Neural cell (in vitro differentiated cells): ENCODE data around the gene SH3RF3.

Source experiments
- EZH2 ChIP-seq: fragments of 200-600, 300-800 bp; shearing (Covaris generic), sonication (generic); IDR thresholded peaks from 2 replicates; pipeline ENCODE4 v1.6.1; 2014; ENCODE audit warnings: antibody characterized with exemption, low read length, borderline replicate concordance, mild to moderate bottlenecking; ENCODE audit not compliant: insufficient read depth, poor library complexity, severe bottlenecking
- TF ChIP-seq, protein P1 (sequence below): fragments of 450-650 bp; IDR thresholded peaks from 2 replicates; pipeline ENCODE4 v1.5.1; 2014; ENCODE audit warnings: antibody characterized with exemption, mild to moderate bottlenecking, moderate library complexity; ENCODE audit not compliant: poor library complexity, severe bottlenecking

DNA sequence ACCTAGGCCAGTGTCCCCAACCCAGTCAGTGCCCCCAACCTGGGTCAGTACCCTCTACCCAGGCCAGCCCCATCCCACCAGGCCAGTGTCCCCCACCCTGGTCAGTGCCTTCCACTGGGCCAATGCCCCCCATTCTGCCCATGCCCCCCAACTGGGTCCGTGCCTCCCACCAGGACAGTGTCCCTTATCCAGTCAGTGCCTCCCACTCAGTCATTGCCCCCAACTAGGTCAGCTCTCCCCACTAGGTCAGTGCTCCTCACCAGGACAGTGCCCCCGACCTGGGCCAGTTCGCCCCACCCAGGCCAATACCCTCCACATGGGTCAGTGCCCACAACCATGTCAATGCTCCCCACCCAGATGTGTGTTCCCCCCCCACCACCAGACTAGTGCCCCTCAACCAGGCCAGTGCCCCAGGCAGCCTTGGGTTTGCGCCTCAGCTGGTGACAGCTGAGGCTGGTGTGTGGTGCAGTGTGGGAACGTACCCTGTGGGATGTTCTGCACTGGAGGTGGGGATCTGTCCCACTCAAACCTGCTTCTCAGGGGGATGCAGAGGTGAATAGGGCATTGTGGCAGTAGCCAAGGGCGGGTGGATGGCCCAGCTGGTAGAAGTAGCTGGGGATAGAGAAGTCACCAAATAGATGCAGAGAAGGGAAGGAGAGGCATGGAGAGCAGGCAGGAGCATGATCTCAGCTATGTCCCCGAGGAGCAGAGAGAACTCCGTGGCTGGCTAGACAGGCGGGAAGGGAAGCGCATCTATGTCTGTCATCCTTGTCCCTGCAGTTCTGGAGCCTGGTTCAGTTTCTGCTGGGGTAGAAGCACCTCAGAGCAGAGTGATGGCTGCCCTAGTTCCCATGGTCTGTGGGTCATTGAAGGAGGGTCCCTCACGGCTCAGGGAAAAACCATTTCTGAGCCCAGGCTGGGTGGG lies 168.8 kb downstream of the SH3RF3 start:
- TF ChIP-seq, protein P1, sequence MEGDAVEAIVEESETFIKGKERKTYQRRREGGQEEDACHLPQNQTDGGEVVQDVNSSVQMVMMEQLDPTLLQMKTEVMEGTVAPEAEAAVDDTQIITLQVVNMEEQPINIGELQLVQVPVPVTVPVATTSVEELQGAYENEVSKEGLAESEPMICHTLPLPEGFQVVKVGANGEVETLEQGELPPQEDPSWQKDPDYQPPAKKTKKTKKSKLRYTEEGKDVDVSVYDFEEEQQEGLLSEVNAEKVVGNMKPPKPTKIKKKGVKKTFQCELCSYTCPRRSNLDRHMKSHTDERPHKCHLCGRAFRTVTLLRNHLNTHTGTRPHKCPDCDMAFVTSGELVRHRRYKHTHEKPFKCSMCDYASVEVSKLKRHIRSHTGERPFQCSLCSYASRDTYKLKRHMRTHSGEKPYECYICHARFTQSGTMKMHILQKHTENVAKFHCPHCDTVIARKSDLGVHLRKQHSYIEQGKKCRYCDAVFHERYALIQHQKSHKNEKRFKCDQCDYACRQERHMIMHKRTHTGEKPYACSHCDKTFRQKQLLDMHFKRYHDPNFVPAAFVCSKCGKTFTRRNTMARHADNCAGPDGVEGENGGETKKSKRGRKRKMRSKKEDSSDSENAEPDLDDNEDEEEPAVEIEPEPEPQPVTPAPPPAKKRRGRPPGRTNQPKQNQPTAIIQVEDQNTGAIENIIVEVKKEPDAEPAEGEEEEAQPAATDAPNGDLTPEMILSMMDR, result no peak
- no peak for TF ChIP-seq EZH2
